ENCODE results near the gene CCDC138.

The CCDC138 gene

GRCh38 chr2:108803045-108803736, 16.6 kb downstream of the CCDC138 start:
- no peak overlapping the region for H3K27ac ChIP-seq
- TF ChIP-seq ZFX (IDR thresholded peaks at IDR 0.05; ENCODE audit: borderline replicate concordance): no peak
- TF ChIP-seq, protein P1, sequence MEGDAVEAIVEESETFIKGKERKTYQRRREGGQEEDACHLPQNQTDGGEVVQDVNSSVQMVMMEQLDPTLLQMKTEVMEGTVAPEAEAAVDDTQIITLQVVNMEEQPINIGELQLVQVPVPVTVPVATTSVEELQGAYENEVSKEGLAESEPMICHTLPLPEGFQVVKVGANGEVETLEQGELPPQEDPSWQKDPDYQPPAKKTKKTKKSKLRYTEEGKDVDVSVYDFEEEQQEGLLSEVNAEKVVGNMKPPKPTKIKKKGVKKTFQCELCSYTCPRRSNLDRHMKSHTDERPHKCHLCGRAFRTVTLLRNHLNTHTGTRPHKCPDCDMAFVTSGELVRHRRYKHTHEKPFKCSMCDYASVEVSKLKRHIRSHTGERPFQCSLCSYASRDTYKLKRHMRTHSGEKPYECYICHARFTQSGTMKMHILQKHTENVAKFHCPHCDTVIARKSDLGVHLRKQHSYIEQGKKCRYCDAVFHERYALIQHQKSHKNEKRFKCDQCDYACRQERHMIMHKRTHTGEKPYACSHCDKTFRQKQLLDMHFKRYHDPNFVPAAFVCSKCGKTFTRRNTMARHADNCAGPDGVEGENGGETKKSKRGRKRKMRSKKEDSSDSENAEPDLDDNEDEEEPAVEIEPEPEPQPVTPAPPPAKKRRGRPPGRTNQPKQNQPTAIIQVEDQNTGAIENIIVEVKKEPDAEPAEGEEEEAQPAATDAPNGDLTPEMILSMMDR (IDR thresholded peaks at IDR 0.05): no peak

GRCh38 chr2:108805032-108805431, 18.5 kb downstream of the CCDC138 start:
- TF ChIP-seq, protein P1 (IDR thresholded peaks at IDR 0.05): no peak
- TF ChIP-seq ZFX (IDR thresholded peaks at IDR 0.05; ENCODE audit: borderline replicate concordance): no peak
- H3K27ac ChIP-seq: no peak overlapping the region

- TF ChIP-seq ZFX (IDR thresholded peaks at IDR 0.05; ENCODE audit: borderline replicate concordance): no peak
- TF ChIP-seq, protein P1 (IDR thresholded peaks at IDR 0.05): no peak
- H3K27ac ChIP-seq: peak overlapping the region; percentile 20; the same call in 1 of the 2 replicates
Measured at GRCh38 chr2:108805782-108806181, 19.2 kb downstream of the CCDC138 start.

DNA sequence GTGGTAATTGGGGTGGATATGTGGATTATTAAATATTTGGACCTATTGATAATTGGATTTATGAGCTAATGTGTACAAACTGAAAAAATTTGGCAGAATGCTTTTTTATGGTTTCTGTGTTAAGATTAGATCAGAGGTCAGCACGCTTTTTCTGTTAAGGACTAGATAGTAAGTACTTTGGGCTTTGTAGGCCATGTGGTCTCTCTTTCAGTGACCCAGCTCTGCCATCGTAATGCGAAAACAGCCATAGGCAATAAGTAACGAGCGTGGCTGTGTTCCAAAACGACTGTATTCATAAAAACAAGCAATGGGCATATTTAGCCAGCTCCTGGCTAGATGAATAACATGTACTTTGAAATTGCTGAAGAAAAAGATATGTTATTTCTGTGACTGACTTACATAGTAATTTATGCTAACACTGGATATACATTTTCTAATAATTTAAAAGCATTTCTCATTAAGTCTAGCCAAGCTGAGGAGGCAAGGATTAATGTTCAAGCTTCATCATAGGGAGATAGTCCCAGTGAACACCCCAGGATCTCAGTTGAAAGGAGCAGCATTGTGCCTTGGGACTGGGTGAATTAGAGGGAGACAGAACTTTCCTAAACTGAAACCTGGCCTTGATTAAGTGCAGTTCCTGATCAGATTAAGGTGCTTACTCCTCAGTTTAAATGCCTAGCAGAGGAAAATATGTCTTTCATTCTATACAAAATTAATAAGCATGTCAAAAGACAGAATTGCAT, 20.0 kb downstream of the CCDC138 start:
- peak overlapping the region; percentile 20; the same call in 1 of the 2 replicates for H3K27ac ChIP-seq
- TF ChIP-seq ZFX (IDR thresholded peaks at IDR 0.05; ENCODE audit: borderline replicate concordance): no peak
- TF ChIP-seq, protein P1 (IDR thresholded peaks at IDR 0.05): no peak

DNA sequence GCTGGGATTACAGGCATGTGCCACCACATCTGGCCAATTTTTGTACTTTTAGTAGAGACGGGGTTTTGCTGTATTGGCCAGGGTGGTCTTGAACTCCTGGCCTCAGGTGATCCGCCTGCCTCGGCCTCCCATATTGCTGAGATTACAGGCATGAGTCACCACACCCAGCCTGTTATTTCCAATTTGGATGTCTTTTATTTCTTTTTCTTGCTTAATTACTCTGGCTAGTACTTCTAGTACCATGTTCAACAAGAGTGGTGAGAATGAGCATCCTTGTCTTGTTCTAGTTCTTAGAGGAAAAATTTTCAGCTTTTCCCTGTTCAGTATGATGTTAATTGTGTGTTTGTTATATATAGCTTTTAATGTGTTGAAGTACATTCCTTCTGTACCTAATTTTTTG, 23.4 kb downstream of the CCDC138 start:
- TF ChIP-seq ZFX (IDR thresholded peaks at IDR 0.05; ENCODE audit: borderline replicate concordance): no peak
- TF ChIP-seq, protein P1 (IDR thresholded peaks at IDR 0.05): no peak
- no peak overlapping the region for H3K27ac ChIP-seq

DNA sequence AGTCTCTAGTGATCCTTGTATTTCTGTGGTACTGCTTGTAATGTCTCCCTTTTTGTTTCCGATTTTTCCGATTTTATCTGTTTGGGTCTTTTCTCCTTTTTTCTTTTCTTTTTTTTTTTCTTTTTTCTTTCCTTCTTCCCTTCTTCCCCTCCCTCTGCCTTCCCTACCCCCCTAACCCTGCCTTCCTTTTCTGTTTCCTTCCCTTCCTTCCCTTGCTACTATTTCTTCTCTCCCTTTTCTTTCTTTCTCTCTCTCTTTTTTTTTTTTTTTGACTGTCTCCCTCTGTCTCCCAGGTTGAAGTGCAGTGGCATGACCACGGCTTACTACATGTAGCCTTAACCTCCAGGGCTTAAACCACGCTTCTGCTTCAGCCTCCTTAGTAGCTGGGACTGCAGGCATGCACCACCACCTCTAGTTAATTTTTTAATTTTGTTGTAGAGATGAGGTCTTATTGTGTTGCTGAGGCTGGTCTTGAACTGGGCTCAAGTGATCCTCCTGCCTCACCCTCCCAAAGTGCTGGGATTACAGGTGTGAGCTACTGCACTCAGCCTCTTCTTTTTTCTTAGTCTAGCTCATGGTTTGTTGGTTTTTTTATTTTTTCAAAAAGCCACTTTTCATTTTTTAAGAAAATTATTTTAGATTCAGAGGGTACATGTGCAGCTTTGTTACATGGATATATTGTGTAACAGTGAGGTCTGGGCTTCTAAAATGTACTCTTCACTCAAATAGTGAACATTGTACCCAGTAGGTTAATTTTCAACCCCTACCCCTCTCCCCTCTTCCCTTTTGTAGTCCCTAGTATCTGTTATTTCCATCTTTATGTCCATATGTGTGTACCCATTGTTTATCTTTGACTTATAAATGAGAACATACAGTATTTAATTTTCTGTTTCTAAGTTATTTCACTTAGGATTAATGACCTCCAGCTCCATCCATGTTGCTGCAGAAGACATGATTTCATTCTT, 24.7 kb downstream of the CCDC138 start:
- no peak overlapping the region for H3K27ac ChIP-seq

More for the DNA sequence above, 24.7 kb downstream of the CCDC138 start:
- no peak for TF ChIP-seq ZFX (IDR thresholded peaks at IDR 0.05; ENCODE audit: borderline replicate concordance)
- TF ChIP-seq, protein P1 (IDR thresholded peaks at IDR 0.05): no peak

Measured in 22Rv1 (cell line).